ENCODE measurements around the gene LRMDA.

Gene LRMDA

GRCh38 chr10:75544386-75544785, 113.0 kb downstream of the LRMDA start:
- no peak for DNase-seq

DNA sequence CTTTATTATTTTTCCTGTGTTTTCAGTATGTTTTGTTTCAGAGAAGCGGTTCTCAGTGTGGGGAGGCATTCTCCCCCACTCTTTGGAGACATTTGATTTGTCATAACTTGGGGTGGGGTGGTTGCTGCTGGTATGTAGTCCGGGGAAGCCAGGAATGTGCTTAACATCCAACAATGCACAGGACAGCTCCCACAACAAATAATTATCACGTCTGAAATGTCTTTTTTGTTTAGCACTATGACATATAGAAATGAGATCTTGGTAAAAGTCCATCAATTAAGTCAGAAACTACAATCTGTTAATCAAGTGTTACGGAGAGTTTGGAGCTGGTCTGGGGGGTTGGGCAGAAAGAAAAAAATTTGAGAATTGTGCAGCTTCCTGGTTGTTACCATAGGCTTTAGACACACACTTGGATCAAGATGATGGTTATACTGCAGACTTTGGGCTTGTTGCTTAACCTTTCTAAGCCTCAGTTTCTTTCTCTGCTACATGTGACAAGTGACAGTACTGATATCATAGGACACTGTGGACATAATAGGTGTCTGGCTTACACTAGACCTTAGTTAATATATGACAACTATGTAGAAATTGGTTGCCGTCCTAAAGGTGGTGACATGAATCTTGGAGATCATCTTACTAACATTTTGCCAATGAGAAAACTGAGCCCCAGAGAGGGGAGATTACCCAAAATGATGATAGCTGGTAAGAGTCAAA, 113.7 kb downstream of the LRMDA start:
- DNase-seq: no peak

DNA sequence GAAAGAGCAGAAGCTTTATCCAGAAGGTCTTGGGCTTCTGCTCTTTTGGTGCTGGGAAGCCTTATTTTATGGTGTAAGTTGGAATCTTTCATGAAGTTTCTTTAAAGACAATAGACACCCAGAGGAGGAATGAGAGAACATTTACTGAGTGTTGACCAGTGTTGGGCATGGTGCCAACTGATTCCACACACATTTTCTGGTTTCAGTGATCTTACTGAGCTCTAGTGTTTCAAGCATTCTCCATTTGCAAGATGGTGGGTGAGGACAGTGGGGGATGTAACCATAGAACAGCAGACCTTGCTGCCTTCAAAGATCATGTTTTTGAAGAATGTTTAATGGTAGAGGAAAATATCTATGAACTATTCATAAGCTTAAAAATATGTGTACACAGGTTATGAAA, 114.6 kb downstream of the LRMDA start:
- DNase-seq: no peak

GRCh38 chr10:75547391-75548298, 116.2 kb downstream of the LRMDA start:
- no peak for DNase-seq

- DNase-seq: no peak
Measured at GRCh38 chr10:75548356-75548755, 116.9 kb downstream of the LRMDA start.

- DNase-seq: no peak
Measured at GRCh38 chr10:75550191-75550590, 118.8 kb downstream of the LRMDA start.

GRCh38 chr10:75552171-75552570, 120.7 kb downstream of the LRMDA start:
- DNase-seq: no peak

- DNase-seq: no peak
Measured at GRCh38 chr10:75553550-75553949, 122.1 kb downstream of the LRMDA start.

DNA sequence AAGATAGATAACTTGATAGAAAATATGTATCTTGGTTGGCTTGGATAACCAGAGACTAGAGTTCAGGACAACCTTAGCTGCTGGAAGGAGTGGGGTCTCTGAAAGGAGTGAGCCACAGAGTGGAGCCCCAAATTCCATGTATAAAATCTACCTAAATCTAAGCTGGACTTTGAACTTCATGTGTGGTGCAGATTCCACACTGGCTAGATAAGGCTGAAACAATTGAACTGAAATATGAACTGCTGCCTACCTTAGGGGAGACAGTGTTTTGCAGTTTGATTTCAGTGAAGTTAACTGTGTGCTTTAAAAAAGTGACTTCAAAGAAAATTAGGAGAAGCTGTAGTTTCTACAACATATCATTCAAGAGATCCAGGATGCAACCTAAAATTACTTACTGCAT, 123.9 kb downstream of the LRMDA start:
- DNase-seq: no peak

DNA sequence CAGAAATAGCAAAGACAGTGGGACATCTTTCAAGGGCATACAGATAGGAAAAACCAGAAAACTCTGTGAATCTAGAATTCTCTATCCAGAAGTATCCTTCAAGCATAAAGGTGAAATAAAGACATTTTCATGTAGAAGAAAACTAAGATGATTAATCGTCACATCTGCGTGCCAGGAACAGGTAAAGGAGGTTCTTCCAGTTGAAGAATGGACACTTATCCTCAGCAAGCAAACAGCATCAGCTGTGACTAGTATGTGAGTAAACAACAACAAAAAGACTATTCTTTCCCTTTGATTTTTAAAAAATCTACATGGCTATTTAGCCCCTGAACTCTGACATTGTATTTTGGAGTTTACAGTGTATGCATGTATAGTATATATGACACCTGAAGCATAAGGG, 124.9 kb downstream of the LRMDA start:
- DNase-seq: no peak

DNA sequence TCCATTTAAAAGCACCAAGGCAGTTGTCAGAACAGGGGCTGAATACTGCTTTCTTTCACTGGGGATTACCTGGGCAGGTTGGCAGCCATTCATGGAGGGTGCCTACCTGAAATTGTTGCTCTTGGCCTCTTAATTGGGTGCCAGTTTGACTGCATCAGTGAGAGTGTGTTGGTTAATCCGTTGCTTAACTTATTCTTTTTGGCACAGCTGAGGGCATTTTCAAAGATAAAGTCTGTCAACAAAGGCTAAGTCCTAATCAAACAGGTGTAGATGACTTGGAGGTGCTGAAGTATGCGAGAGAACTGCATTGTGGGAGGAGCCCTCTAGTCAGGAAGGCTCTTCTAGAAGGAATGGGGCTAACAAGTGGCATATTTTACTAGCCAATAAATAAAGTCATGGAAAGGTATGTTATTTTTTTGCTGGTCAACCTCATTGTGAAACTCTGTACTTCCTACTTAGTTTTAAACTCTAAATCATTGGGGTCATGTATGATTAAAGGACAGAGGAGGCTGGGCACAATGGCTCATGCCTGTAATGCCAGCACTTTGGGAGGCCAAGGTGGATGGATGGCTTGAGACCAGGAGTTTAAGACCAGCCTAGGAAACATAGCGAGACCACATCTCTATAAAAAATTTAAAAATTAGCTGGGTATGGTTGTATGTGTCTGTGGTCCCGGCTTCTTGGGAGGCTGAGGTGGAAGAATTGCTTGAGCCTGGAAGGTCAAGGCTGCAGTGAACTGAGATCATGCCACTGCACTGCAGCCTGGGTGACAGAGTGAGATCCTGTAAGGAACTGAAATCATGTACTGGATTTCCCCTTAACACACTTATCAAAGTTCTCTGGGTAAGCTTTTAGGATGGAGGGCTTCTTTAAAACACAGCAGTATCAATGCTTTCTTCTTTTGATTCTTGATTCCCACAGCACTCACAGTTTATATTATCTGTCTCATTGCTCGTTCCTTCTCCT, 134.1 kb downstream of the LRMDA start:
- no peak for DNase-seq

- DNase-seq: no peak
Measured at GRCh38 chr10:75568450-75569130, 137.2 kb downstream of the LRMDA start.

GRCh38 chr10:75569506-75569905, 138.1 kb downstream of the LRMDA start:
- no peak for DNase-seq

- DNase-seq: no peak
Measured at GRCh38 chr10:75572478-75572877, 141.1 kb downstream of the LRMDA start.

- no peak for DNase-seq
Measured at GRCh38 chr10:75575940-75576339, 144.5 kb downstream of the LRMDA start.

GRCh38 chr10:75582102-75582501, 150.7 kb downstream of the LRMDA start:
- DNase-seq: no peak

DNA sequence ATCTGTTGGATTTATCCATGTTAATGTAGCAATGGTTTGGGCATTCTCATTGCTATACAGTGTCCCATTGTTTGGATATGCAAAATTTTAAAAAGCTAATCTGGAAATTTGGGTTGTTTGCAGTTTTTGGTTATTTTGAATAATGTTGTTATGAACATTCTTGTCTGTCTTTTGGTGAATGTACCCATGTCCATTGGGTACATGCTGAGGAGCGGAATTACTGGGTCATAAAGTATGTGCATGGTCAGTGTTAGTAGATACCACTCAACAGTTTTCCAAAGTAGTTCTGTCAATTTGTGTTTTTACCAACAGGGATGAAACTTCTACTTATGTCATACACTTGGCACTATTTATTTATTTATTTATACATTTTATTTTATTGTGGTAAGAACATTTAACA, 153.9 kb downstream of the LRMDA start:
- DNase-seq: no peak

GRCh38 chr10:75586814-75587213, 155.4 kb downstream of the LRMDA start:
- no peak for DNase-seq

- DNase-seq: no peak
Measured at GRCh38 chr10:75588031-75588430, 156.6 kb downstream of the LRMDA start.

GRCh38 chr10:75589895-75590654, 158.7 kb downstream of the LRMDA start:
- DNase-seq: no peak

- DNase-seq: no peak
Measured at GRCh38 chr10:75592151-75592787, 160.8 kb downstream of the LRMDA start.

Data from activated CD8-positive, alpha-beta memory T cell treated with anti-CD3 and anti-CD28 coated beads for 24 hours (primary cell).